GM19239 (cell line): ENCODE results near the gene INAFM2.

Experiments
- DNase-seq: peaks from one replicate; pipeline ENCODE4 v3.0.0; 2011; ENCODE audit warnings: low spot score; ENCODE audit not compliant: insufficient read length
- FAIRE-seq: peaks from 2 replicates; lab custom pipeline; 2011; peaks lifted over from hg19 to GRCh38; lab: Jason Lieb, UNC

The INAFM2 gene

GRCh38 chr15:40372981-40373380, 49.5 kb downstream of the INAFM2 start:
- FAIRE-seq: no peak
- no peak for DNase-seq
